Esophagus squamous epithelium (tissue), 5 donors: ENCODE results near the gene TMEM19. TPM values are rescaled to one million over a fixed set of nuclear protein-coding genes. Genes with fewer than 3 reads are reported as not detected.
A peak's percentile ranks its signal among the peaks of the same experiment; 100 is the strongest.

ENCODE experiments used
- DNase-seq: peaks from one replicate; lab custom pipeline; 2025; lab: John Stamatoyannopoulos, UW
- H3K27ac ChIP-seq, 4 donors: fragments of 200-600 bp; sonication (generic); one replicate each; pipeline ENCODE4 v1.5.1; 2016 to 2019; ENCODE audit warnings: mild to moderate bottlenecking in 1 of 4
- H3K27me3 ChIP-seq, 4 donors: fragments of 200-600 bp; sonication (generic); 1 replicate in 3 of 4; 2 replicates in 1 of 4; pipeline versions ENCODE4 v1.5.1 to v1.6.0; 2017 to 2021; ENCODE audit warnings: antibody characterized with exemption in 1 of 4
- H3K36me3 ChIP-seq, 3 donors: fragments of 200-600 bp; sonication (generic); one replicate each; pipeline ENCODE4 v1.5.1; 2016 to 2019
- H3K4me1 ChIP-seq, 3 donors: fragments of 200-600 bp; sonication (generic); one replicate each; pipeline ENCODE4 v1.5.1; 2017 to 2019
- H3K4me3 ChIP-seq, 4 donors: fragments of 200-600 bp; sonication (generic); 1 replicate in 3 of 4; 2 replicates in 1 of 4; pipeline ENCODE4 v1.5.1; 2016 to 2019; ENCODE audit warnings: mild to moderate bottlenecking in 2 of 4, moderate library complexity in 1 of 4
- H3K9me3 ChIP-seq, 3 donors: fragments of 200-600 bp; sonication (generic); one replicate each; pipeline ENCODE4 v1.5.1; 2016 to 2019
- CTCF ChIP-seq, 6 experiments: fragments of 450-650 bp in 4 of 6; fragments of 200-600 bp in 2 of 6; sonication (generic) in 2 of 6; IDR thresholded peaks; one replicate each; pipeline ENCODE4 v1.5.1; 2016 to 2019; ENCODE audit warnings: antibody characterized with exemption in 6 of 6, mild to moderate bottlenecking in 4 of 6, moderate library complexity in 4 of 6
- POLR2A ChIP-seq, 4 donors: fragments of 450-650 bp; IDR thresholded peaks; one replicate each; pipeline ENCODE4 v1.6.1; 2017; ENCODE audit warnings: antibody characterized with exemption in 4 of 4, mild to moderate bottlenecking in 4 of 4, moderate library complexity in 3 of 4
- WGBS, 2 donors: methylation state at CpG; one replicate each; pipeline ENCODE4 v1.1.5; 2018; 5-methylcytosine and 5-hydroxymethylcytosine counted together
- intact Hi-C: fragments of 100-400 bp; cut with DNase I; formaldehyde crosslinking; loops from one replicate; pipeline ENCODE4 v1.15.0; 2022
- total RNA-seq, 4 donors: library from RNA; depleted of rRNA; stranded (reverse); fragments of >200 nt; gene quantifications; one replicate each; pipeline ENCODE4 v1.1.0, GENCODE V29; 2016
- donor health status: DM: yes; HTN: yes; CAD: no.

TMEM19 gene
- total RNA-seq, 4 donors from 2014 or later, result 48.2 to 94.5 (median 68.4) TPM

GRCh38 chr12:71744522-71745300 is 58.8 kb downstream of the TMEM19 start:
- no peaks in the 10 kb centered on the region for H3K27me3 ChIP-seq
- no peaks in the 10 kb centered on the region for H3K36me3 ChIP-seq
- no peak overlapping the region for H3K4me3 ChIP-seq
- H3K4me1 ChIP-seq, result peaks cover 0 to 7% (median 0%) of the 10 kb centered on the region in 3 donors
- DNase-seq, result no peak
- intact Hi-C loops, result loop anchor here (10.0 kb wide), 1 partner anchor 330 kb away; no protein-coding TSS in a partner anchor
- no peak overlapping the region for H3K27ac ChIP-seq
- 94 to 95% methylated on average over 5 of the region's 5 CpGs for WGBS, 2 donors
- TF ChIP-seq POLR2A (IDR thresholded peaks at IDR 0.05) (no peak), CTCF (IDR thresholded peaks at IDR 0.05) (no peak)
- no peaks in the 10 kb centered on the region for H3K9me3 ChIP-seq

- intact Hi-C loops, result loop anchor here (10.0 kb wide), 1 partner anchor 332 kb away; no protein-coding TSS in a partner anchor
- Histone ChIP-seq H3K27ac (no peak overlapping the region), H3K4me1 (peaks cover 0 to 7% (median 0%) of the 10 kb centered on the region in 3 donors), H3K36me3 (no peaks in the 10 kb centered on the region), H3K4me3 (no peak overlapping the region), H3K9me3 (no peaks in the 10 kb centered on the region), H3K27me3 (no peaks in the 10 kb centered on the region)
- DNase-seq, result no peak
- TF ChIP-seq CTCF (IDR thresholded peaks at IDR 0.05), result peak; percentile 58 to 91 (median 72)
- TF ChIP-seq POLR2A (IDR thresholded peaks at IDR 0.05), result no peak
- WGBS, 2 donors, result 20 to 27% methylated on average over 4 of the region's 4 CpGs
Measured at GRCh38 chr12:71746974-71747611, 61.2 kb downstream of the TMEM19 start.

GRCh38 chr12:71748081-71748850 is 62.4 kb downstream of the TMEM19 start:
- H3K36me3 ChIP-seq, result no peaks in the 10 kb centered on the region
- no peak overlapping the region for H3K27ac ChIP-seq
- 43 to 45% methylated on average over 5 of the region's 5 CpGs for WGBS, 2 donors
- no peak for TF ChIP-seq CTCF (IDR thresholded peaks at IDR 0.05)
- TF ChIP-seq POLR2A (IDR thresholded peaks at IDR 0.05), result no peak
- H3K4me1 ChIP-seq, result peaks cover 0 to 7% (median 0%) of the 10 kb centered on the region in 3 donors
- no peak for DNase-seq
- intact Hi-C loops, result loop anchor here (10.0 kb wide), 1 partner anchor 333 kb away; no protein-coding TSS in a partner anchor
- H3K4me3 ChIP-seq, result no peak overlapping the region
- H3K9me3 ChIP-seq, result no peaks in the 10 kb centered on the region
- H3K27me3 ChIP-seq, result no peaks in the 10 kb centered on the region

GRCh38 chr12:71749666-71750065 is 63.8 kb downstream of the TMEM19 start:
- no peaks in the 10 kb centered on the region for H3K27me3 ChIP-seq
- intact Hi-C loops, result loop anchor here (5.0 to 10.0 kb wide), 3 partner anchors 62 to 335 kb away; partner anchors contain the start of genes THAP2, TMEM19 and ZFC3H1
- DNase-seq, result no peak
- H3K36me3 ChIP-seq, result no peaks in the 10 kb centered on the region
- TF ChIP-seq CTCF (IDR thresholded peaks at IDR 0.05) (no peak), POLR2A (IDR thresholded peaks at IDR 0.05) (no peak)
- H3K9me3 ChIP-seq, result no peaks in the 10 kb centered on the region
- 83 to 100% methylated on average over 1 of the region's 1 CpG for WGBS, 2 donors
- no peak overlapping the region for H3K4me3 ChIP-seq
- no peak overlapping the region for H3K27ac ChIP-seq
- peaks cover 0 to 14% (median 0%) of the 10 kb centered on the region in 3 donors for H3K4me1 ChIP-seq
